NCI-H1092 (cell line): ENCODE data around the gene BOD1.

Experiments
- DNase-seq: peaks from one replicate; lab custom pipeline; 2025; lab: John Stamatoyannopoulos, UW

BOD1 gene

DNA sequence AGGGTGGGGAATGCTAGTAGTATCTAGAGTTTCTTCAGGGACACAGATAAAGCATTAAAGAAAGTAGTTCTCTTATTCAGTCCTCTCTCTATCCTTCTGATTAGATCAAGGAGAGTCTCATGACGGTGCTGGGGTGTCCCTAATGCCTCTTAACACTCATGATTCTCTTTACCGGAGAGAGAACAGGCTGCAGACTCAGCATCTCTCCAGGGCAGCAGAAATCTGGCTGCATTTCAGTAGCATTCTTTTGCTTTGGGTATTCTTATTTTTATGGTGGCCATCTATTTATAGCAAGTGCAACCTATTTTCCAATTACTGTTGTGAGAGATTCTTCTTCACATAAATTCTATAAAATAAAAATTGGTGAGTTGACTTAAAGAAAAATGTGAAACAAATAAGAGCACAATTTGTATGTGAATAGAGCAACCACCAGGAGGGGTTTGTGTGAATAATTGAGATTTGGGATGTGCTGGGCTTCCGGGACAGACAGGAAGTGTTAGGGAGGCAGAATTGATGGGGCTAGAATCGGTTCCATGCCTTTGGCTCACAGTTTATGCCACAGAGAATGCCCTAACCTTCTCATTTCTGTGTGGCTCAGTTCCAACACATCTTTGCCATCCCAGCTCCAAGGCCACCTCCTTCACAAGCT is 23.8 kb upstream of the BOD1 start:
- no peak for DNase-seq

DNA sequence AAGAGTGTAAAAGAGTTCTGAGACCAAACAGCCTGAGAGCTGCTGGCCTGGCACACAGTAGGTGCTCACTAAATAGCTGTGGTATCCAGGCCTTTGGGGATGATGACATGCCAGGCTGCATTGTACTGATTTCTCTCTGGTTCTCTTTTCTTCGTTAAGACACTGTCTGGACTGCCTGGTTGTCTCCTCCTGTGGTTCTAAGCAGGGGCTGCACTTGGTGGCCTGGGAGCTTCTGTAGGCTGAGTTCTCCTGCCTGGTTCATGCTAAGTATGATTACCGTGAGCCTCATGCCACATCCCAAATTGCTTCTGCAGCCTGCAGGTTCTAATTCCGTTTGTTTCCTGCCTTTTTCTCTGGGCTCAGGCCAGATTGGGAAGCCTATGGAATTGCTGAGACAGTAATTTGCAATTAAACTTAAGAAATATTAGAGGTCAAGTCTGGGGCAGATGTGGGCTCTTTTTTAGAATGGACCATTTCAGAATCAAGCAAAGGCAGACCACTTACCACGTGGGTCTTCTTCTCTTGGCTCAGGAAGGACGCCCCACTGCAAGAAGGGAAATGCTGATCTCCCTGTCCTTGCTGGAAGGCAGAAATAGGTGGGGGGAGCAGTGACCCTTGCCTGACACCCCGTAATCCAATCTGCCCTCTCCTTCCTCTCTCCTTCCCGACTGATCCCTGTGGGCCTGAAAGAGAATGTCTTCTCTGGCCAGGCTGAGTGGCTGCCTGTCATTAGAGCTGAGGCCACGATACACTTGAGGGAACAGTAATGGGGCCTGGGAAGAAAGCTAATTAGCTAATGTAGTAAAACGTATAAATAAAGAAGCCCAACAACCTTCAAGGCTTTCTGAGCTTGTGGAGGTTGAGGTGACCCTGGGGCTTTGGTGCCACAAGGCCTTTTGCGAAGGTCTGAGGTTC is 21.9 kb upstream of the BOD1 start:
- no peak for DNase-seq

DNA sequence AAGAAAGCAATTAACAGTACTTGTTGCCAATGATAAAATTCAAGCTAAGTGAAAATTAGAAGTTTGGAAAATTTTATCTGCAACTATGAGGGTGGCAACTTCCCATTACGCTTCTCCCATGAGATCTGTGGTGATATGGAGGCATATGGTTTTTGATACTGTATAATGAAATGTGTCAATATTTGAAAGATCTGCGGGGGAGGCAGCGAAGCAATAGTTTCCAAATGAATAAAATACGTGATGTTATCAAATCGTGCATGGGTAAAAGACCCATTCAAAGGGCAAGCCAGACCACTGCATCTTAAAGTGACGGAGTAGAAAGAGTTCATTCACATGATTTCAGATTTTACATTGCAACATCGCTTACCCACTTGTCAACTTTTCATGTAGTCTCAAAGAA is 20.9 kb upstream of the BOD1 start:
- no peak for DNase-seq

DNA sequence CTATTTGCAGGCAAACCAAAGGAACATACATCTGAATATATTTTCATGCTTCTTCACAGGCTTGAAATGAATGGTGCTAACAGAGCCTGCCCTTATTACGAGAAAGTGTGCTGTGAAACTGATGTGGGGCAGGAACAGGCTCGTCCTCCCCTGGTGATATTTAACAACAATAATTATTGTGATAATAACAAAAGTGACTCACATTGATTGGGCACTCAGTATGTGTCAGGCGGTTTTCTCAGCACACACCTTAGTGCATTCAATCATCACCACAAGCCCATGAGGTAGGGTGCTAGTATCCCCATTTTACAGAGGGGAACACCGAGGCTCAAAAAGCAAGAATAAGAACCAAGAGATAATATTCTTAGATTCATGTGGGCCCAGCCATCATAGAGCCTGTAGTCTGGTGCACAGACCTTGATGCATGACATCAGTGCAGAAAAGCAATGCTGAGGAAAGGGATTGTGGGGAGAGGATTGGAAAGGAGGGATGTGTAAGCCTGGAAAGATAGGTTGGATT is 18.1 kb upstream of the BOD1 start:
- no peak for DNase-seq

DNA sequence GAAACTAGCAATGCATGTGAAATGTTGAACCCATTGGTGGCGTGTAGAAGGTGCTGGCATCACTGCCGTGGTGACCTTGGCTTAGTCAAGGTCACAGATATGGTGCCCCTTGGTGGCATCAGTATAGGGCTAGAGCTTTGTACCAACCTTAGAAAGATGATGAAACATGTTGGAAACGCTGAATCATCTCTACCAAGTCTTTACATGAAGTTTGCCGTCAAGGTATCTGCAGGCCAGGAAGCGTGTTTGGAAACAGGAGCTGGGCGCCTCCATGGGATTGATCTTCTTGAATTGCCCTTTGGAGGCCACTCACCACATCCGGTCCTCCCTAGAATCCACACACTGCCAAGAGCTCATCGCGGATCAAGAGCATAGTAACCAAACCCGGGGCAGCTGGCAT is 16.9 kb upstream of the BOD1 start:
- peak; percentile 44 for DNase-seq

DNA sequence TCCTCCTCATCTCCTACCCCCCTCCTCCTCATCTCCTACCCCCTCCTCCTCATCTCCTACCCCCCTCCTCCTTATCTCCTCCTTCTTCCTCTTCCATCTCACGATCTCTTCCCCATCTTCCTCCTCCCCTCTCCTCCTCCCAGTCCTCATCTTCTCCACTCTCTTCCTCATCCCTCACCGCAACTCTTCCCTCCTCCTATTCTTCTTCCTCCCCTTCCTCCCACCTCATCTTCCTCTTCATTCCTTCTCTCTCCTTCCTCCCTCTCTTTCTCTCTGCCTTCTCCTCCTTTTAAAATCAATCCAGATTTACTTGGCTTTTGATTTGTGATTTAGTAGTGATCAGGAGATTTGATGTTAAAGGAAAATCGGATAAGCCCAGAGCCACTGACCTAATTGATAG is 15.0 kb upstream of the BOD1 start:
- no peak for DNase-seq

DNA sequence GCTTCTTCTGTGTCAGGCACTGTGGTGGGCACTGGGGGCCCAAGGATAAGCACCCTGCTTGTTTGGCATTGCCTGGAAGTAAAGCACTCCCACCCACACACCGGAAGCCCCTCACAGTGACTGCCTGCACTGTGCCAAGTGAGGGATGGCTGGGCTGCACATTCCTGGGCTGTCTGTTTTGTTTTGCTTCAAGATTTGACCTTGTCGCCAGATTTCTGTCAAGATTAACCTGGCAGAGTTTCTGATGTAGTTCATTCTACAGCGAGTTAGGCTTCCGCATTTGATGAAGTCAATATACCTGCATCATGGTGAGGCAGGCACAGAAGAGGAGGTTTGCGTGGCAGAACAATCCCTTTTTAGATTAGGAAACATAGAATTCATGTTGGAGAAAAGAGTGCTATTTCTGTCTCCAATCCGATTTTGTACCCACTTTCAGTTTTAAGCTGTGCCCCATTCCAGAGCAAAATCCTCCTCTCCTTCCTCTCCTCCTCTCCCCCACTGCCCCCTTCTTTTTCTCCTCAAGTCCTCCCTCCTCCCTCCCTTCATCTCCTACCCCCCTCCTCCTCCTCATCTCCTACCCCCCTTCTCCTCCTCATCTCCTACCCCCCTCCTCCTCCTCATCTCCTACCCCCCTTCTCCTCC is 14.4 kb upstream of the BOD1 start:
- no peak for DNase-seq

DNA sequence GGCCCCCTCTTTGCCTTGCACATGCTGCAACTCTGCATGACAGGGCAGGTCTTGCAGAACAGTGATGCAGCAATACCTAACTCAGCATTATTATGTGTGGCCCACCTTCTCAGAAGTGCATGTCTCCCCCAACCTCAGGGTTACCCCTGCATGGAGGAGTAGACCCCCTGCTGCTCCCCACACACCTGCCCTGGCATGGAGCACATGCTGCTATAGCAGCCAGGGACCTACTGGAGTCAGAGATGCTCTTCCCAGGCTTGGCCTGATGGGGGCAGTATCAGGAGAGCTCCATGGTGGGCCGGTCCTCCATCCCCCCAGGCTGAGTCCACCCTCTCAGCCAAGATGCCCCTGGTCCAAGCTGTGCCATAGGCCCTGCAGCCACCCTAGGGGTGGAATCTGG is 13.2 kb upstream of the BOD1 start:
- DNase-seq: no peak

DNA sequence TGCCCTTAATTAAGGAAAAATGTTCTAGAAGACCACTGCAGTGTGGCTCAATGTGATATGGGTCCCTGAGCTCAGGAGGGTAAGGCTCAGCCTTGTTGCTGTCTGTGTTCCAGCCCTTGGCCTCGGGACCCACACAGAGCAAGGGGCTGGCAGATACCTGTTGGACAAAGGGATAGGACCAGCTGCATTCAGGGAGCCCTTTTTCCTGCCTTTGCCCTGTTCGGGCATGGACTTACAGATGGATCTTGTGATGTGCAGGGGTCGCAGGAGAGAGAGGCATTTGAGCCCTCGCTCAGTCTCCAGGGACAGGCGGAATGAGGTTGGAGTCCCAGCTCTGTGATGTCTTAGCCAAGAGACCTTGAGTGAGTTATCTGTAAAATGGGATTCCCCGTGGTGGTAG is 12.1 kb upstream of the BOD1 start:
- DNase-seq: no peak

DNA sequence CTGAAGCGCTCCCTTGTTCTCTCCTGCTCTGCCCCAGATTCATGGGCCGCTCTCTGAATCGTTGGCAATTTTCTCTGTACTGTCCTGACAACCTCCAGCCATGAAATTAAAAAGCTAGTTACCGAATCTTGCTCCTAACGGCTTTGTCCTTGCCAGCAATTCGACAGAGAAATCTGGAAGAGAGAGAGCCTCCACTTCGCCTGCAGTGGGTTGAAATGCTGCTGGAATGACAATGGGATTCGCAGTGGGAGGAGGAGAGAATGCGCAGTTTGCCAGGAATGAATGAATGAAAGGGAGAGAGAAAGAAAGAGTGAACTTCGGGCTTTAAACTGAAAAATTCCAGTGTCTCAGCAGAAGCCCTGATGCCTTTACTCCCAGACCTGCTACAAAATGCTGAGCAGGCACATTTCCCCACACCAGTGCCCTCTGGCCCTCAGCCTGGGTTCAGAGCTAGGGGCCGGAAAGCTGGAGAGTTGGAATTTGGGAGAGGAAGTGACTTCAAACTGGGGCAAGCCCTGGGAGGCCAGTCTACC is 11.5 kb upstream of the BOD1 start:
- DNase-seq: no peak

DNA sequence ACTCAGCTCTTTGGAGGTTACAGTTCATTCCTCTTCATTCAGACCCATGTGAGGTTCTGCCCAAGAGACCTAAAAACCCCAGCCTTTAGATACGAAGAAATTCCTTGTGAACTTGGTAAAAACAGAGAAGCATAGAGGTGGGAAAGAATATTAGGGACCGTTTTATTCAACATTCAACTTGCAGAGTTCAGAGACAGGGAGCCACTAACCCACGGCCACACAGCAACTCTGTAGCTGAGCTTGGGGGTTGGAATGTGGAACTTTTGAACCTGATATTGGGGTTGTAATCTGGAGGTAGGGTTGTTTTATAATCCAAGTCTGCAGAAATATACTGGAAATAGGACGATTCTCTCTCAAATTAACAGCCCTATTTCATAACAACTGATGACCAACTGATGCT is 10.8 kb upstream of the BOD1 start:
- no peak for DNase-seq

DNA sequence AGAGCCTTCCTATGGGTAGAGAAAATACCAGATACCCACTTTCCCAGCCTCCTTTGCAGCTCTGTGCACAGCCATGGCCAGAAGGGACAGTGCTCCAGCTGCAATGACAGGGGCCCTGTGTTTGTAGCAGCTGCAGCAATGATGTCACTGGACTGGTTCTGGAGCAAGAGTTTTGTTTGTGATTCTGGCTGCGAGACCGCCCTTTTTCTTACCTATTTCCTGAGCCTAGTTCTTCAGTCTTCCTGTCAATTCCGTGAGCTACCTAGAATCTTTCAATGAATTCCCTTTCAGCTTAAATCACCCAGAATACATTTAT is 10.0 kb upstream of the BOD1 start:
- no peak for DNase-seq

DNA sequence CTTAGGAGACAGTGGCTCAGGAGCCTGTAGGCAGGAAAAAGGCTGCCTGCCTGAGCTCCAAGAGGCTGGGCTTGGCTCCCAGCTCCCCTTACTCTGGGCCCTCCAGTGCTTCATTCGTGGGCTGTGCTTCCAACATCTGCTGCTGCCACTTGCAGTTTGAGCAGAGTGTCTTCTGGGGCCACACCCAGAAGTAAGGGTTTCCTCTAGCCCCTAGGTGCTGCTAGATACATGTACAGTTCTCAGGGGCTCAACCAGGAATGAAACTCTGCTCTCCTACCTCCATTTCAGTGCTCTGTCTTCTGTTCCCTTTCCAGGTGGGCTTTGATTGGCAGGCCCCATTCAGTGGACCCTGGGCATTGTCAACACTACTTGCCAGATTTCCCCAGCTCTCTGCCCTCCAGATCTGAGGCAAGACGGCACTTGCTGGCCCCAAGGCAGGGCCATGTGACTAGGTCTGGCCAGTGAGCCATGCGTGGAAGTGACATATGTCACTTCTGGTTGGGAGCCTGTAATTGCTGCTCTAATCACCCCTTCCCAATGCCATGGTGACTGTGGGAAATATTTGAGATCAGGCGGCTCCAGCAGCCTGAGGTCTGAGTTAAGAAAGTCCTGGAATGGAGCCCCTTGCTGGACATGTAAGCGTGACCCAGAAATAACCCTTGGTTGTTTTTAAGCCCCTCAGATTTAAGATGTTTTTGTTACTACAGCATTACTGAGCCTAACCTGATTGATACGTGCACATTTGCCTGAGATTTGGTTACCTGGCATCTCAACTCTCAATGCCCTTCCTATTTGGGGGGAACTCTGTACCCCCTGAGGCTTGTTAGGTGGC is 9.4 kb upstream of the BOD1 start:
- DNase-seq: no peak

DNA sequence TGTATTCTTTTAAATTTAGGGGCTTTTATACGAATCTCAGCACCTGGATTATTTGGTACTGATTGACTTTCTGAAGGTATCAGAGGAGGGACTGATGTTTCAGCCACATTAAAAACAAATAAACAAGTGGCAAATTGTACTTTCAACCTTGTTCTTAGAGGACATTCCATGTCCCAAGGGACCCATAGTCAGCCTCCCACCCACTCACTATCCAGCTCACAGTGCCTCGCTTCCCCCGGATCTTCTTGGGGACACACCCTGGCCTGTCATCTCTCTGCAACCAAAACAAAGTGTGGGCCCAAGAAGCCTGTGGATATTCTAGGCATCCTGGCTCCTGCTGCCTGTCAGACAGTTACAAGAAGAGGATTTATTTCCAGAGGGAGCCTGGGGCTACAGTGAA is 8.8 kb upstream of the BOD1 start:
- no peak for DNase-seq

DNA sequence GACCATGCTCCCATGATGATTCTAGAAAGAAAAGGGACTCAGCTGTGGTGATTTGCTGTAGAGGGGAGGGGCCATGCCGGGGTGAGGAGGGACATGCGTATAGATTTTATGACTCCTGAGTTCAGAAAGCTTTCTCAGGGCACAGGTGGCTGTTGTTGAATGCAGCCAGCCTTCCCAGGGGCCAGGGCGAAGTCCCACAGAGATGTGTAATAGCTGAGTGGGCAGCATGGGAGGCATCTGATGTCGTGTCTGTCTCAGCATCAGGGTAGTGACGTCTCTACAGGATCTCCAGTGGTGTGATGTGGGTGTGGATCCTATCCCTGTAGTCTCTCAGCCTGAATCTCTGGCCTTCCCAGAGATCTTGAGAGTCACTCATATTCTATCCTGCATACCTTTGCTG is 7.8 kb upstream of the BOD1 start:
- DNase-seq: no peak

DNA sequence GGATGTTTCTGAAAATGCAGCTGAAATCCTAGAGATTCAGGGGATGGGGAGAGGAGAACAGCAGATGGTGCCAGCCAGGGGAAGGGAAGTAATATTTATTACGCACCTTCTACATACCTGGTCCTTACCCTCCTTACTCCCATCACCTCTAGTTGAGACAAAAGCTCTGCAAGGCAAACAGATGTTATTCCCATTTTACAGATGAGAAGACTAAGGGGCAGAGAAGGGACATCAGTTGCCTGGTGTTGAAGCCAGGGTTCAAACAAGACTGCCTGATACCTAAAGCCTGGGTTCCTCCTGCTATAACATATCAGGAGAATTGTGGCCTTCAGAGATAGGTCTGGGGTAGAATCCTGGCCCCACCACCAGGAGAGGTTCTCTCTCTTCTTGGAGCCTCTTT is 7.3 kb upstream of the BOD1 start:
- no peak for DNase-seq

DNA sequence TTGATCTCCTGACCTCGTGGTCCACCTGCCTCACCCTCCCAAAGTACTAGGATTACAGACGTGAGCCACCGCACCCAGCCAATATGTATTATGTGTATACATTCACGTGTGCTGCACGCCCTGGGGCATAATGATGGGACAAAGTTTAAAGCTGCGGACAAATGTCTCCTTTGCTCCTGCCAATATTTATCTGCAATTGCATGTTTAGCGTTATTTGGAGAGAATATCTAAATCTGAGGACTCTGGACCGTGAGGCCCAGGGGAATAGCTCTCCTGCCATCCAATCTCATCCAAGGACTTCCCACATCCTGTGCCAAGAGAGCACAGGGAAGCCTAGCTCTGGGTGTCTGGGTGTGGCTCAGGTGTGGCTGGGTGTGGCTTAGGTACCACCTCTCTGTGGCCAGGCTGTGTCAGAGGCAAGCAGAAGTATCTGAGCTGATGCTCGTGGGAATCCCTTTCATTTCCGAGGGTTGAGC is 6.9 kb upstream of the BOD1 start:
- no peak for DNase-seq

DNA sequence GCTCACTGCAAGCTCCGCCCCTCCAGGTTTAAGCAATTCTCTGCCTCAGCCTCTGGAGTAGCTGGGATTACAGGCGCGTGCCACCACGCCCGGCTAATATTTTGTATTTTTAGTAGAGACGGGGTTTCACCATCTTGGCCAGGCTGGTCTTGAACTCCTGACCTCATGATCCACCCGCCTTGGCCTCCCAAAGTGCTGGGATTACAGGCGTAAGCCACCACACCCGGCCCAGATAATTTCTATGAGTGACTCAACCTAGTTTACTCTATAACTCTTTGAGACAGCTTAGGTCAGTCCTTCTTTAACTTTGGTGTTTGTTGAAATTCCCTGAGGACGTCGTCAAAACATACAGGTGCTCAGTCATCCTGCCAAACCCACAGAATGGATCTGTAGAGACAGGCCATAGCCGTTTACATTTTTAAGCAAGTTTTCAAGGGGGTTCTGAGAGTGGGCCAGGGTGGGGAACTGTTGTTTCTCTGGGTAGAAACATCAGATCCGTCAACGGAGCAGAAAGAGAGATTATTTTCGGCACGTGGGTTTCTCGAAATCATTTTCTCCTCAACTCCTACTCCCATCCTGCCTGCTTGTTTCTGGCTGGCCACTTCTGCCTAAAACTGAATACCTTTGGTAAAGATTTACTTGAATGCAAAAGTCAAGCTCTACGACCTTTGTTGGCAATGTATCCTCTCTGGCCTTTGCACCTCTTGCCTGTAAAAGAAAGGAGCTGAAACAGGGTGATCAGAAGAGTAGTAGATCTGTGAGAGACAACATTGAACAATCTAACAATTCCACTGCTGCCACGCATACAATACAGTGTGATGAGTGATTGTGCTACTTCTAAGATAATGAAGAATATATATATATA is 6.0 kb upstream of the BOD1 start:
- no peak for DNase-seq

DNA sequence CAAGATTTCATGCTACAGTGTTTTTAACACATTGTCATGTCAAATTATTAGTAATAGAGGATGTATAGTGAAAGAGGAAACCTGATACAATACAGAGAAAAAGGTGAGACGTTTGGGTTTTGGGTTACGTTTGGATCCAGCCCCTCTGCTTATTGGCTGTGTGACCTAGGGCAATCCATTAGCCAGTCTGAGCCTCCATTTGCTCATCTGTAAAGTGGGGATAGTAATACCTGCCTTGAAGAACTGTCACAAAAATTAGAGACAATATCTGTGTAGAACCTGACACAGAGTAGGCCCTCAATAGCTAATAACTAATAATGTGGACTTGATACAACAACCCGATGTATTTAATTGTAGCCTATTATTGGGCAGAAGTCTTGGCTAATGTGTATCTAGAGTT is 4.3 kb upstream of the BOD1 start:
- DNase-seq: no peak

DNA sequence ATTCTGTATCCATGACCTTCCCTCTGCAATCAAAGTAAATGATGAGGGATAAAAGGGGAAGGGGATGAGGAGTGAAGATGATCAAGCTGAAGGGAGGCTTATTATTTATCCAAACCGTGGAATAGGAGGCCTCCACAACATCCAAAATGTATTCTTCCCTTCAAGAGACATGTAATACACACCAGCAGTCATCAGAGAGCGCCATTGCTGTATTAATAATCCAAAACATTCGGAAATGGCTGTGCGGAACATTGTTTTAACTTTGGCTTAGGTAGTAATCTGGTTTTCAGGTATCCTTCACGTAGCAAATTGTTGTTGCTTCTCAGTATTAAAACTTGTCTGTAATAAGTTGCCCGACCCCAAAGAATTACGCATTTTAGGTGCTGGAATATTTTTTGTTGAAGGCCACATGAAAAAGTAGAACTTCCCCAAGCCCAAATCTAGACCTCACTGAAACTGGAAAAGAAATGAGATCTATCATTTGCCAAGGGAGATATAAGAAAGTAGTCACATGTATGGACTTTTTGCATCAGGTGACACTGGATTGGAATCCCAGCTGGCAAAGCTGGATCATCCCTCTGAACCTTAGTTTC is 2.6 kb upstream of the BOD1 start:
- DNase-seq: peak; percentile 37
